Effector memory CD8-positive, alpha-beta T cell (primary cell): ENCODE measurements around the gene SLCO3A1.

Source experiments
- ATAC-seq: fragments of 150-1000 bp; cut with Tn5 transposase; replicated peaks from 2 replicates; pipeline ENCODE4 v1.10.0; 2021; ENCODE audit warnings: mild to moderate bottlenecking, moderate library complexity
- DNase-seq, 3 experiments: peaks; one replicate each; pipeline ENCODE4 v3.0.0; 2021
- H3K27ac Mint-ChIP-seq, 2 donors: one replicate each; pipeline ENCODE4 v1.8.0; 2022; ENCODE audit warnings: mild to moderate bottlenecking in 2 of 2, mixed read lengths in 2 of 2, moderate library complexity in 2 of 2
- H3K27me3 Mint-ChIP-seq, 2 donors: one replicate each; pipeline ENCODE4 v1.8.0; 2022; ENCODE audit warnings: mixed read lengths in 2 of 2
- H3K36me3 Mint-ChIP-seq: one replicate; pipeline ENCODE4 v1.8.0; 2022; ENCODE audit warnings: mild to moderate bottlenecking, moderate library complexity, mixed read lengths; ENCODE audit not compliant: insufficient read depth
- H3K4me1 Mint-ChIP-seq, 2 donors: one replicate each; pipeline ENCODE4 v1.8.0; 2022; ENCODE audit warnings: low read depth in 2 of 2, mixed read lengths in 2 of 2
- H3K4me3 Mint-ChIP-seq, 2 donors: one replicate each; pipeline ENCODE4 v1.8.0; 2022; ENCODE audit warnings: mild to moderate bottlenecking in 2 of 2, mixed read lengths in 2 of 2, moderate library complexity in 2 of 2
- H3K9me3 Mint-ChIP-seq, 2 donors: one replicate each; pipeline ENCODE4 v1.8.0; 2022; ENCODE audit warnings: mixed read lengths in 2 of 2

SLCO3A1 gene

DNA sequence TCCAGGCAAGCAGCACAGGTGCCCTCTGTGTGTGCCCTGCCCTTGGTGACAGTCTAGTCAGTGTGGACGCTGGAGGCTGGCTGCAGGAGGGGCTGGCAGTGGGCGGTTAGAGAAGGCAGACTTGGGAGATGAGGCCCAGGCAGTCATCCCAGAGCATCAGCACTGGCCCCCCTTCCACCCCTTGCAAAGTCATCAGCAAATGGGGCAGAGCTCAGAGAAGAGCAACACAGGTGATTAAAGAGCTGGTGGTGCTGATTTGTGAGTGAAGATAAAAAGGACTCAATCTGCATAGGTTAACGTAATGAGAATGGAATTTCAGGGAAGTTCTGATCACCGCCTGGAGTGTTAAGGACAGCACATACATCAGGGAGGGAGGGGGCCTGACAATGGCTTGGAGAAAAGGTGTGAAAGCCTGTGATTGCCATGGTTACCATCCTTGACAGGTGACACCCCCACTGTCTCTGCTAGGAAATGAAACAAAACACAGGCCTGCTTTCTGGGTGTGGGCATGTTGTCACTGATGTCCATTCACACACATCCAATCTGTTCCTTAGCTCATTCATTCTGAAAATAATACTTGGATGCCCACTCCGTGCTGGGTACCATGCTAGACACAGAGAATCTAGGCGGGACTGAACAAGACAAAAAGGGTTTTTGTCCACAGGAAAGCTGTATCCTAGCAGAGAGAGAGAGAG lies 270.6 kb downstream of the SLCO3A1 start:
- peaks cover 34% of the 10 kb centered on the region for H3K36me3 Mint-ChIP-seq
- no peak for ATAC-seq

GRCh38 chr15:92124657-92125010 lies 271.1 kb downstream of the SLCO3A1 start:
- peaks cover 39% of the 10 kb centered on the region for H3K36me3 Mint-ChIP-seq
- DNase-seq (no peak), ATAC-seq (no peak)
- peaks cover 0 to 12% of the 10 kb centered on the region in 2 donors for H3K9me3 Mint-ChIP-seq
- H3K27me3 Mint-ChIP-seq = no peaks in the 10 kb centered on the region
- no peak overlapping the region for H3K27ac Mint-ChIP-seq
- H3K4me3 Mint-ChIP-seq = no peak overlapping the region
- peaks cover 14 to 20% of the 10 kb centered on the region in 2 donors for H3K4me1 Mint-ChIP-seq

More for the DNA sequence above, 270.6 kb downstream of the SLCO3A1 start:
- no peak for DNase-seq
- no peaks in the 10 kb centered on the region for H3K27me3 Mint-ChIP-seq
- no peak overlapping the region for H3K4me3 Mint-ChIP-seq
- peaks cover 11 to 25% of the 10 kb centered on the region in 2 donors for H3K4me1 Mint-ChIP-seq
- H3K27ac Mint-ChIP-seq = no peak overlapping the region
- peaks cover 0 to 12% of the 10 kb centered on the region in 2 donors for H3K9me3 Mint-ChIP-seq

DNA sequence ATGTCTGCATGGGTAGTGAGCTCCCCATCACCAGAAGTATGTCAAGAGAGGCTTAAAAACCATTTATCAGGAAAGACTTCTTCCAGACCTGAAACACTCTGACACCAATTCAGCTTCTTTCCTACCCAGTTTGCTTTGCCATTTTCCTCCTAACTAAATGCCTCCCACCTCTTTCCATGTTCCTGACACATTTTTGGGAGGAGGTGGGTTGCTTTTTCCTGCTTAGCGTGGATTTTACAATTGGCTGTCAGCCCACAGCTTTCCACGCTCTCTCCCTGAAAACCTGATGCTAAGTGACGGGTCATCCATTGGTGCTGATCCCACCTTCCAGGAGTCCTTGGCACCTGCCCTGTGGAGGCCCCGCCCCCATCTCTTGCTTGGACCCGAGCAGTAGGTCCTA lies 275.3 kb downstream of the SLCO3A1 start:
- no peaks in the 10 kb centered on the region for H3K27me3 Mint-ChIP-seq
- H3K4me3 Mint-ChIP-seq = no peak overlapping the region
- peaks cover 3% of the 10 kb centered on the region in 2 donors for H3K4me1 Mint-ChIP-seq
- H3K9me3 Mint-ChIP-seq = no peaks in the 10 kb centered on the region
- ATAC-seq (no peak), DNase-seq (no peak)
- no peak overlapping the region for H3K27ac Mint-ChIP-seq
- H3K36me3 Mint-ChIP-seq = peaks cover 32% of the 10 kb centered on the region

GRCh38 chr15:92130244-92130643 lies 276.7 kb downstream of the SLCO3A1 start:
- DNase-seq = no peak
- H3K4me1 Mint-ChIP-seq = peaks cover 0 to 6% of the 10 kb centered on the region in 2 donors
- no peaks in the 10 kb centered on the region for H3K27me3 Mint-ChIP-seq
- ATAC-seq = no peak
- H3K36me3 Mint-ChIP-seq = peaks cover 32% of the 10 kb centered on the region
- H3K9me3 Mint-ChIP-seq = no peaks in the 10 kb centered on the region
- H3K4me3 Mint-ChIP-seq = no peak overlapping the region
- H3K27ac Mint-ChIP-seq = peak overlapping the region in 1 of 2 donors; percentile 38

GRCh38 chr15:92130906-92131305 lies 277.4 kb downstream of the SLCO3A1 start:
- no peak for DNase-seq
- no peaks in the 10 kb centered on the region for H3K27me3 Mint-ChIP-seq
- H3K27ac Mint-ChIP-seq = no peak overlapping the region
- H3K4me3 Mint-ChIP-seq = no peak overlapping the region
- H3K36me3 Mint-ChIP-seq = peaks cover 35% of the 10 kb centered on the region
- H3K9me3 Mint-ChIP-seq = no peaks in the 10 kb centered on the region
- no peak for ATAC-seq
- H3K4me1 Mint-ChIP-seq = peaks cover 0 to 6% of the 10 kb centered on the region in 2 donors

DNA sequence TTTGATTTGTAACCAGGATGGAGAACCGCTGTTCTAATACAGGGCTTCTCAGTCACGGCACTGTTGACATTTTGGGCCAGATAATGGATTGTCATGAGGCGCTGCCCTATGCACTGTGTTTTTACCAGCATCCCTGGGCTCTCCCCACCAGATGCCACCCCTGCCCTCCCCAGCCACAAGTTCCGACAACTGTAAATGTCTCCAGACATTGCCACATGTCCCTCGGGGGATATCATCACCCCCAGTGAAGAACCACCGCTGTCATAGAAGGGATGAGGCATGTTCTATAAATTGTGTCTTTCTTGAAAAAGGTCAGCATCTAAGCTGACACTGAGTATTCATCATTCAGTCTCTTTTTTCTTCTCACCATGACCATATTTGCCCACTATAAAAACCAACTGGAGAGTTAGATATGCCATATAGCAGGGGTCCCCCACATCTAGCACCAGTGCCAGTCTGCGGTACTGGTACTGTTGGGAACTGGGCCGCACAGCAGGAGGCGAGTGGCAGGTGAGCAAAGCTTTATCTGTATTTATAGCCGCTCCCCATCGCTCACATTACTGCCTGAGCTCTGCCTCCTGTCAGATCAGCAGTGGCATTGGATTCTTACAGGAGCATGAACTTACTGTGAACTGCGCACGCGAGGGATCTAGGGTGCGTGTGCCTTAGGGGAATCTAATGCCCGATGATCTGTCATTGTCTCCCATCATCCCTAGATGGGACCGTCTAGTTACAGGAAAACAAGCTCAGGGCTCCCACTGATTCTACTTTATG lies 279.7 kb downstream of the SLCO3A1 start:
- DNase-seq (no peak), ATAC-seq (no peak)
- Mint-ChIP-seq H3K27ac (no peak overlapping the region), H3K27me3 (no peaks in the 10 kb centered on the region), H3K36me3 (peaks cover 25% of the 10 kb centered on the region), H3K4me3 (no peak overlapping the region), H3K4me1 (peaks cover 0 to 6% of the 10 kb centered on the region in 2 donors), H3K9me3 (no peaks in the 10 kb centered on the region)

GRCh38 chr15:92140796-92141195 lies 287.3 kb downstream of the SLCO3A1 start:
- Mint-ChIP-seq H3K9me3 (no peaks in the 10 kb centered on the region), H3K36me3 (peaks cover 19% of the 10 kb centered on the region)

GRCh38 chr15:92141607-92142006 lies 288.1 kb downstream of the SLCO3A1 start:
- H3K4me1 Mint-ChIP-seq = peaks cover 0 to 14% of the 10 kb centered on the region in 2 donors
- no peak overlapping the region for H3K27ac Mint-ChIP-seq
- no peaks in the 10 kb centered on the region for H3K27me3 Mint-ChIP-seq
- DNase-seq (no peak), ATAC-seq (no peak)
- H3K36me3 Mint-ChIP-seq = peaks cover 20% of the 10 kb centered on the region
- H3K9me3 Mint-ChIP-seq = no peaks in the 10 kb centered on the region
- no peak overlapping the region for H3K4me3 Mint-ChIP-seq

More at GRCh38 chr15:92140796-92141195, 287.3 kb downstream of the SLCO3A1 start:
- no peaks in the 10 kb centered on the region for H3K27me3 Mint-ChIP-seq
- no peak overlapping the region for H3K27ac Mint-ChIP-seq
- H3K4me3 Mint-ChIP-seq = no peak overlapping the region
- peaks cover 0 to 14% of the 10 kb centered on the region in 2 donors for H3K4me1 Mint-ChIP-seq
- no peak for DNase-seq
- ATAC-seq = no peak

GRCh38 chr15:92142242-92143232 lies 289.0 kb downstream of the SLCO3A1 start:
- Mint-ChIP-seq H3K27ac (no peak overlapping the region), H3K27me3 (no peaks in the 10 kb centered on the region), H3K9me3 (no peaks in the 10 kb centered on the region), H3K36me3 (peaks cover 20% of the 10 kb centered on the region), H3K4me1 (peaks cover 0 to 14% of the 10 kb centered on the region in 2 donors), H3K4me3 (no peak overlapping the region)
- DNase-seq = no peak
- no peak for ATAC-seq

GRCh38 chr15:92143765-92144164 lies 290.3 kb downstream of the SLCO3A1 start:
- no peak overlapping the region for H3K4me3 Mint-ChIP-seq
- no peak for DNase-seq
- H3K9me3 Mint-ChIP-seq = no peaks in the 10 kb centered on the region
- no peaks in the 10 kb centered on the region for H3K27me3 Mint-ChIP-seq
- peaks cover 25% of the 10 kb centered on the region for H3K36me3 Mint-ChIP-seq
- no peak overlapping the region for H3K27ac Mint-ChIP-seq
- no peak for ATAC-seq
- peaks cover 0 to 14% of the 10 kb centered on the region in 2 donors for H3K4me1 Mint-ChIP-seq

DNA sequence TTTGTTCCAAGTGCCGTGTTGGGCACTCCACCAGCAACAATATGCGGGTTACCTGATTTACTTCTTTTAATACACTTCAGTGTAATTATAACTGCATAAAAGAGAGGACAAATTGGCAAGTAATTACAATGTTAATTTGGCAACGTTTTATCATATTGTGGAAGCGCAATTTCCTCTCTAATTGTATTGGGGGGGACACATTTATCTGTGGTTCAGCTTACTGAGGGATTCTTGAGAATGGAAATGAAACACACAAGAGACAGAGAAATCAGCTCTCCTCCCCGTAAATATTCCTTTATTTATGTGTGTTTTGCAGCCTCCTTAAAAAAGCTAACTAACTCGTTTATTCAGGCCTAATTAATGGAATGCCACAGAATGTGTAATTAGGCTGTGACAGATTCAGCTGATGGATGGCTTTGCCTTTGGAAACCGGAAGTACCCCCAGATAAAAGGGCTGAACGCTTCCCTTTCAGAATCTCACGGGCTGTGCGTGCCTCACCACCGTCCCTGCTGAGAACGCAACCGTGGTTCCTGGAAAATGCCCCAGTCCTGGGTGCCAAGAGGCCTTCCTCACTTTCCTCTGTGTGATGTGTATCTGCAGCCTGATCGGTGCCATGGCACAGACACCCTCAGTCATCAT lies 293.1 kb downstream of the SLCO3A1 start:
- Mint-ChIP-seq H3K36me3 (peaks cover 24% of the 10 kb centered on the region), H3K9me3 (no peaks in the 10 kb centered on the region), H3K4me1 (peaks cover 0 to 14% of the 10 kb centered on the region in 2 donors), H3K27me3 (no peaks in the 10 kb centered on the region), H3K4me3 (no peak overlapping the region), H3K27ac (no peak overlapping the region)
- DNase-seq (no peak), ATAC-seq (no peak)

DNA sequence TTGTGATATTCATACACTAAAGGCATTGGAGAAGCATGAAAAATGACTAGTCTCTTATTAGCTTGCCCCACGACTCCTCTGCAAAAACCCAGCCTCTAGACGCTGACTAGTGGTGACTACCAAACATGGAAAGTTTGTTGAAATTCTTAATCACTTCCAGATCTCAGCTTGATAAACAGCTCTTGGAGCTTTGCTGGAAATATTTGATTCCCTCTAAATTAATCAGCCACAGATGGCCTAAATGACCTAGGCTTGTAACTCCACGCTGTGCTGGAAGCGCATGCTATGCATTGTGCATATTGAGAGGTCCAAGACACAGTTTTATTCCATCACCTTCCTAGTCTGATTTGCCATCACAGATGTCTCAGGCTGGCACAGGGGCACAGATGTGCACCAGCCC lies 295.5 kb downstream of the SLCO3A1 start:
- DNase-seq (no peak), ATAC-seq (no peak)
- no peak overlapping the region for H3K27ac Mint-ChIP-seq
- H3K9me3 Mint-ChIP-seq = no peaks in the 10 kb centered on the region
- no peak overlapping the region for H3K4me3 Mint-ChIP-seq
- H3K4me1 Mint-ChIP-seq = peaks cover 0 to 7% of the 10 kb centered on the region in 2 donors
- H3K27me3 Mint-ChIP-seq = no peaks in the 10 kb centered on the region
- H3K36me3 Mint-ChIP-seq = peaks cover 29% of the 10 kb centered on the region

GRCh38 chr15:92149465-92149864 lies 296.0 kb downstream of the SLCO3A1 start:
- ATAC-seq = no peak
- H3K36me3 Mint-ChIP-seq = peaks cover 33% of the 10 kb centered on the region
- H3K9me3 Mint-ChIP-seq = no peaks in the 10 kb centered on the region
- no peak for DNase-seq
- H3K27ac Mint-ChIP-seq = no peak overlapping the region
- peaks cover 1 to 4% of the 10 kb centered on the region in 2 donors for H3K4me1 Mint-ChIP-seq
- no peak overlapping the region for H3K4me3 Mint-ChIP-seq
- H3K27me3 Mint-ChIP-seq = no peaks in the 10 kb centered on the region
